HG03558 (cell line): ENCODE data around the gene KIAA1549.

Experiments
- ATAC-seq: cut with Tn5 transposase; IDR thresholded peaks from one replicate; pipeline ENCODE4 v1.9.1; 2021; ENCODE audit warnings: moderate number of reproducible peaks; ENCODE audit not compliant: unreplicated experiment; ENCODE audit errors: extremely low read depth

Gene KIAA1549

GRCh38 chr7:138866353-138866752, 114.8 kb downstream of the KIAA1549 start:
- no peak for ATAC-seq

GRCh38 chr7:138865843-138866242, 115.3 kb downstream of the KIAA1549 start:
- ATAC-seq = no peak

- ATAC-seq = no peak
Measured at GRCh38 chr7:138864667-138865066, 116.5 kb downstream of the KIAA1549 start.

- ATAC-seq = no peak
Measured at GRCh38 chr7:138863931-138864330, 117.3 kb downstream of the KIAA1549 start.

GRCh38 chr7:138861051-138861450, 120.1 kb downstream of the KIAA1549 start:
- no peak for ATAC-seq

- no peak for ATAC-seq
Measured at GRCh38 chr7:138857728-138858127, 123.5 kb downstream of the KIAA1549 start.

GRCh38 chr7:138854115-138854645, 127.0 kb downstream of the KIAA1549 start:
- ATAC-seq = no peak

GRCh38 chr7:138853448-138853847, 127.7 kb downstream of the KIAA1549 start:
- ATAC-seq = no peak

GRCh38 chr7:138852469-138852868, 128.7 kb downstream of the KIAA1549 start:
- ATAC-seq = no peak

GRCh38 chr7:138849701-138850100, 131.5 kb downstream of the KIAA1549 start:
- no peak for ATAC-seq

- ATAC-seq = no peak
Measured at GRCh38 chr7:138848056-138848980, 132.9 kb downstream of the KIAA1549 start.

- ATAC-seq = no peak
Measured at GRCh38 chr7:138845711-138846110, 135.5 kb downstream of the KIAA1549 start.

- no peak for ATAC-seq
Measured at GRCh38 chr7:138843632-138844580, 137.3 kb downstream of the KIAA1549 start.

- ATAC-seq = no peak
Measured at GRCh38 chr7:138842111-138842510, 139.1 kb downstream of the KIAA1549 start.

- no peak for ATAC-seq
Measured at GRCh38 chr7:138838166-138838565, 143.0 kb downstream of the KIAA1549 start.

GRCh38 chr7:138837627-138838026, 143.6 kb downstream of the KIAA1549 start:
- ATAC-seq = no peak

GRCh38 chr7:138835087-138835486, 146.1 kb downstream of the KIAA1549 start:
- no peak for ATAC-seq

- ATAC-seq = no peak
Measured at GRCh38 chr7:138834583-138834982, 146.6 kb downstream of the KIAA1549 start.

GRCh38 chr7:138833596-138833995, 147.6 kb downstream of the KIAA1549 start:
- no peak for ATAC-seq

GRCh38 chr7:138832966-138833365, 148.2 kb downstream of the KIAA1549 start:
- ATAC-seq = no peak

GRCh38 chr7:138829335-138829734, 151.9 kb downstream of the KIAA1549 start:
- no peak for ATAC-seq
